Measurements from ENCODE around the gene FCRL6. TPM values are rescaled to one million over a fixed set of nuclear protein-coding genes. Genes with fewer than 3 reads are reported as not detected.
A peak's percentile ranks its signal among the peaks of the same experiment; 100 is the strongest.

The FCRL6 gene
- total RNA-seq, 6 experiments from 2014 or later: 0.40 to 0.62 (median 0.51) TPM; not detected in 2

DNA sequence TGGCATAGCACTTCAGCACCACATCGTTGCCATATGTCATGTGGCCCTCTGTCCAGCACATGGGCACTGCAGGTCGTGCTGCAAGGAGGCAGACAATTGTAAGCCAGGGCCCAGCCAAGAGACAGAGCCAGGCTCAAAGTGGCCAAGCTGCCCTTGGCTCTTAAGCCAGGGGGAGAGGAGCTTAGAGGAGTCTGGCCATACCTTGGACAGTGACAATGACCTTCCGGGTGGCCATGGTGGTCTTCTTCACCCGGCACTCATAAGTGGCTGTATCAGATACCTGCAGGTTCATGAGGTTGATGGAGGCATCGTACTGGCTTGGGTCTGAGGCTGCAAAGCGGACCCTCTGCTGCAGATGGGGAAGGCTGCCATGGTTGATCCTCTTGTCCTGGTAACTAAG lies 55.7 kb downstream of the FCRL6 start:
- DNase-seq: no peak
- no peaks in the 10 kb centered on the region for H3K4me1 ChIP-seq

DNA sequence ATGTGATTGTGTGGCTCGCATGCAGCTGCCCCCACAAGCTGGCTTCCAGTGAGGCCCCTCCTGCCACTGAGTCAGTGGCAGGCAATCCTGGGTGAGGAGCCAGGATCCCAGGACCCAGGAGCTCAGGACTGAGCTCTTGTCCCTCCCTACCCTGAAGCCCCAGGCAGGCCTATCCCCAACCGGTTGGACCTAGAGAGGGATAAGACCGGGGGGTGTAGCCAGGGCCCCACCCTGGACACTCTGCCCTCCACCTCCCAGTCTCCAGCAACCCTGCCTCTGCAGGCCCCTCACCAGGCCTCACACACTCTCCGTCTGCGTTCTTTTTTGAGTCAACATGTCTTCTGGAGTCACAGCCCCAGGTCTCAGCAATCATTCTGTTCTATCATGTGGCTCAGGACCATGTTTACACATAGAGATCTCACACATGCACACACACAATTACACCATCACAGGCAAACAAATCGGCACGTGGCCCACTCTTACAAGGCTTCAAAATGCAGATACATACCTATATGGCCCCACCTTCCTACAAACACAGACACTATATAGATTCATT lies 57.7 kb downstream of the FCRL6 start:
- Histone ChIP-seq H3K27me3 (no peaks in the 10 kb centered on the region), H3K4me3 (no peak overlapping the region), H3K4me1 (no peaks in the 10 kb centered on the region), H3K27ac (no peak overlapping the region), H3K36me3 (no peaks in the 10 kb centered on the region), H3K9me3 (no peaks in the 10 kb centered on the region)
- intact Hi-C loops (cut with DNase I): no loop called here
- ATAC-seq (no peak), DNase-seq (no peak)
- 57% methylated on average over 4 of the region's 7 CpGs for WGBS (ENCODE audit: insufficient coverage, low coverage, low lambda C conversion rate, missing lambda C conversion rate)
- TF ChIP-seq, protein P1, sequence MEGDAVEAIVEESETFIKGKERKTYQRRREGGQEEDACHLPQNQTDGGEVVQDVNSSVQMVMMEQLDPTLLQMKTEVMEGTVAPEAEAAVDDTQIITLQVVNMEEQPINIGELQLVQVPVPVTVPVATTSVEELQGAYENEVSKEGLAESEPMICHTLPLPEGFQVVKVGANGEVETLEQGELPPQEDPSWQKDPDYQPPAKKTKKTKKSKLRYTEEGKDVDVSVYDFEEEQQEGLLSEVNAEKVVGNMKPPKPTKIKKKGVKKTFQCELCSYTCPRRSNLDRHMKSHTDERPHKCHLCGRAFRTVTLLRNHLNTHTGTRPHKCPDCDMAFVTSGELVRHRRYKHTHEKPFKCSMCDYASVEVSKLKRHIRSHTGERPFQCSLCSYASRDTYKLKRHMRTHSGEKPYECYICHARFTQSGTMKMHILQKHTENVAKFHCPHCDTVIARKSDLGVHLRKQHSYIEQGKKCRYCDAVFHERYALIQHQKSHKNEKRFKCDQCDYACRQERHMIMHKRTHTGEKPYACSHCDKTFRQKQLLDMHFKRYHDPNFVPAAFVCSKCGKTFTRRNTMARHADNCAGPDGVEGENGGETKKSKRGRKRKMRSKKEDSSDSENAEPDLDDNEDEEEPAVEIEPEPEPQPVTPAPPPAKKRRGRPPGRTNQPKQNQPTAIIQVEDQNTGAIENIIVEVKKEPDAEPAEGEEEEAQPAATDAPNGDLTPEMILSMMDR (IDR thresholded peaks at IDR 0.05): no peak
- TF ChIP-seq POLR2A (IDR thresholded peaks at IDR 0.05): no peak

More for the DNA sequence above, 55.7 kb downstream of the FCRL6 start:
- WGBS (ENCODE audit: insufficient coverage, low coverage, low lambda C conversion rate, missing lambda C conversion rate): 93% methylated on average over 3 of the region's 6 CpGs
- no peak overlapping the region for H3K4me3 ChIP-seq
- H3K9me3 ChIP-seq: no peaks in the 10 kb centered on the region
- H3K36me3 ChIP-seq: no peaks in the 10 kb centered on the region
- H3K27me3 ChIP-seq: no peaks in the 10 kb centered on the region
- ATAC-seq: no peak
- TF ChIP-seq POLR2A (IDR thresholded peaks at IDR 0.05): no peak
- TF ChIP-seq, protein P1 (IDR thresholded peaks at IDR 0.05): no peak
- H3K27ac ChIP-seq: no peak overlapping the region
- intact Hi-C loops (cut with DNase I): no loop called here

DNA sequence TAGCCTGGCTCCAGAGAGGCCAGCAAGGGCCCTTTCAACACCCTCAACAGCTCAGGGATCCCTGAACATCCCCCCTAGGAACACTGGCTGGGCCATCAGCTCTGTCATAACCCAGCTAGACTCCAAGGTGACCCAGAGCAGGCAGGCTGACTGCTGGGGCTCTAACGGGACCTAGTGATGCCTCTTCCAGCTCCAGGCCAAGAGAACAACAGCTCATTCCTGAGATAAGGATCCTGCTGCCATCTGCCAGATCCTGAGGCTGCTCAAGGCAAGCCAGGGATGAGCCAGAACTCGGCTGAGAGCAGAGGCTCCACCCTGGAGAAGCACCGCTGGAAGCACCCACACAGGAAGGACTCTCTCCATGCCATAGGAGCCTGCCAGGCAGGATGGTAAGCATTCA lies 58.3 kb downstream of the FCRL6 start:
- Histone ChIP-seq H3K36me3 (no peaks in the 10 kb centered on the region), H3K4me3 (no peak overlapping the region), H3K9me3 (no peaks in the 10 kb centered on the region), H3K27ac (no peak overlapping the region), H3K27me3 (no peaks in the 10 kb centered on the region), H3K4me1 (no peaks in the 10 kb centered on the region)
- TF ChIP-seq POLR2A (IDR thresholded peaks at IDR 0.05): no peak
- TF ChIP-seq, protein P1 (IDR thresholded peaks at IDR 0.05): no peak
- intact Hi-C loops (cut with DNase I): no loop called here
- ATAC-seq (peak in 1 of 4 donors; percentile 6), DNase-seq (no peak)
- WGBS (ENCODE audit: insufficient coverage, low coverage, low lambda C conversion rate, missing lambda C conversion rate): 20% methylated on average over 1 of the region's 3 CpGs

DNA sequence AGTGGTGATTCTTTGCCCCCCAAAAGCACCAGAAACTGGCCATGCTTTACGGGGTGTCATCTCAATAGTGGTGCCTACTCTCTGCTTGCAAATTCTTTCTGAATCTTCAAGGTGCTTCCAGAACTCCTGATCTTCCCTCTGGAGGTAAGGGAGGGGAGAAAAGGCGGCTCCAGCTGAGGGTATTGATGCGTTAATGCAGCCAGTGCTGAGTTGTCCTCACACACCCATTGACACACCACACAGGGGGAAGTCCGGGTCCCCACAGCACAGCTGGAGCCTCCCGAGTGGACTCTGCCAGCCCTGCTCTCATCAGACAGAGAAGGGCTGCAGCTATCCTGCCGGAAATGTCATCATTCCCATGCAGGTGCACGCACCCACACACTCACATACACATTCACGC lies 59.1 kb downstream of the FCRL6 start:
- intact Hi-C loops (cut with DNase I): no loop called here
- H3K4me3 ChIP-seq: no peak overlapping the region
- TF ChIP-seq, protein P1 (IDR thresholded peaks at IDR 0.05): no peak
- TF ChIP-seq POLR2A (IDR thresholded peaks at IDR 0.05): no peak
- no peaks in the 10 kb centered on the region for H3K4me1 ChIP-seq
- ATAC-seq (no peak), DNase-seq (no peak)
- H3K27me3 ChIP-seq: no peaks in the 10 kb centered on the region
- no peaks in the 10 kb centered on the region for H3K9me3 ChIP-seq
- 53% methylated on average over 2 of the region's 8 CpGs for WGBS (ENCODE audit: insufficient coverage, low coverage, low lambda C conversion rate, missing lambda C conversion rate)
- H3K36me3 ChIP-seq: no peaks in the 10 kb centered on the region
- H3K27ac ChIP-seq: no peak overlapping the region

DNA sequence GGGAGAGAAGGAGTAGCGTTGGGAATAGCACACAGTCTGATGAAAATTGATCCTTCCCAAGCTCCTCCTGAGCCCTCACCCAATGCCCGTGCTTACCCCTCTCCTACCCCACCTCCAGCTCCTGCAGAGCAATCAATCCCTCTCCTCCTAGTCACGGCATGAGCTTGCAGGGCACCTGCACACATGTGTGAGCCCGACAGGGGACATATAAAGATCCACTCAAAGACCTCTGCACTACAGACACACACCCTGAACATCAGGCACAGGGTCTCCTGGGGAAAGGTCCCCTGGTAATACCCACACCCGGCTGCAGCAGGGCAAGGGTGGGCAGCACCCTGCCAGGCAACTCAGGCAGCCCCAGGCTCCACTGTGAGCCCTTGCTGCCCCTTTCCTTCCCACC lies 59.9 kb downstream of the FCRL6 start:
- H3K36me3 ChIP-seq: no peaks in the 10 kb centered on the region
- 62% methylated on average over 2 of the region's 5 CpGs for WGBS (ENCODE audit: insufficient coverage, low coverage, low lambda C conversion rate, missing lambda C conversion rate)
- H3K9me3 ChIP-seq: no peaks in the 10 kb centered on the region
- TF ChIP-seq, protein P1 (IDR thresholded peaks at IDR 0.05): no peak
- TF ChIP-seq POLR2A (IDR thresholded peaks at IDR 0.05): no peak
- DNase-seq: no peak
- H3K4me3 ChIP-seq: no peak overlapping the region
- H3K27ac ChIP-seq: no peak overlapping the region
- no peaks in the 10 kb centered on the region for H3K27me3 ChIP-seq
- no peaks in the 10 kb centered on the region for H3K4me1 ChIP-seq
- no peak for ATAC-seq
- intact Hi-C loops (cut with DNase I): no loop called here
